Smooth muscle cell (in vitro differentiated cells): ENCODE measurements around the gene GPR149. TPM values are rescaled to one million over a fixed set of nuclear protein-coding genes. Genes with fewer than 3 reads are reported as not detected.

Experiments used
- DNase-seq: peaks from one replicate; lab custom pipeline; 2025; ENCODE audit not compliant: unreplicated experiment; lab: John Stamatoyannopoulos, UW
- H2AFZ ChIP-seq: fragments of 200-600 bp; sonication (generic); 2 replicates; pipeline ENCODE4 v1.6.0; 2016; ENCODE audit warnings: antibody characterized with exemption, low read depth, mild to moderate bottlenecking
- H3F3A ChIP-seq: fragments of 200-600 bp; sonication (generic); 2 replicates; pipeline ENCODE4 v1.6.0; 2017; ENCODE audit warnings: antibody characterized with exemption, low read depth
- H3K27ac ChIP-seq: fragments of 200-600 bp; sonication (generic); 2 replicates; pipeline ENCODE4 v1.5.1; 2016; ENCODE audit warnings: low read depth, mild to moderate bottlenecking
- H3K27me3 ChIP-seq: fragments of 200-600 bp; sonication (generic); 2 replicates; pipeline ENCODE4 v1.6.1; 2016; ENCODE audit warnings: low read depth, mild to moderate bottlenecking
- H3K36me3 ChIP-seq: fragments of 200-600 bp; sonication (generic); 2 replicates; pipeline ENCODE4 v1.5.1; 2016; ENCODE audit warnings: low read depth
- H3K4me1 ChIP-seq: fragments of 200-600 bp; sonication (generic); 2 replicates; pipeline ENCODE4 v1.5.1; 2016; ENCODE audit warnings: low read depth
- H3K4me2 ChIP-seq: fragments of 200-600 bp; sonication (generic); 2 replicates; pipeline ENCODE4 v1.6.0; 2016; ENCODE audit warnings: mild to moderate bottlenecking
- H3K4me3 ChIP-seq: fragments of 200-600 bp; sonication (generic); 2 replicates; pipeline ENCODE4 v1.5.1; 2016; ENCODE audit warnings: mild to moderate bottlenecking
- H3K79me2 ChIP-seq: fragments of 200-600 bp; sonication (generic); 2 replicates; pipeline ENCODE4 v1.6.0; 2016; ENCODE audit warnings: low read depth, mild to moderate bottlenecking
- H3K9ac ChIP-seq: fragments of 200-600 bp; sonication (generic); 2 replicates; pipeline ENCODE4 v1.6.0; 2016; ENCODE audit warnings: low read depth
- H3K9me3 ChIP-seq: fragments of 200-600 bp; sonication (generic); replicated peaks from 2 replicates; pipeline ENCODE4 v1.5.1; 2016; ENCODE audit warnings: low read depth
- H4K20me1 ChIP-seq: fragments of 200-600 bp; sonication (generic); 2 replicates; pipeline ENCODE4 v1.6.0; 2016; ENCODE audit warnings: low read depth
- WGBS: methylation state at CpG from one replicate; pipeline ENCODE4 v1.1.7; 2016; ENCODE audit warnings: low lambda C conversion rate; 5-methylcytosine and 5-hydroxymethylcytosine counted together
- polyA plus RNA-seq: library from polyadenylated mRNA; unstranded; fragments of >200 nt; fragmentation: Nextera tagmentation; extraction: Ambion mirVana; gene quantifications from 2 replicates; pipeline ENCODE4 v1.2.1, GENCODE V29; 2016
- total RNA-seq: library from RNA; depleted of rRNA; stranded (reverse); fragments of >200 nt; gene quantifications from 2 replicates; pipeline ENCODE4 v1.2.3, GENCODE V29; 2014
- TF ChIP-seq, protein P1 (sequence below): fragments of 200-600 bp; sonication (generic); IDR thresholded peaks from 2 replicates; pipeline ENCODE4 v1.5.1; 2017; ENCODE audit warnings: borderline replicate concordance, mild to moderate bottlenecking, antibody characterized with exemption; ENCODE audit not compliant: insufficient read depth, poor library complexity, severe bottlenecking

GPR149 gene
- total and polyA plus RNA-seq, 2 experiments from 2014 or later = not detected

DNA sequence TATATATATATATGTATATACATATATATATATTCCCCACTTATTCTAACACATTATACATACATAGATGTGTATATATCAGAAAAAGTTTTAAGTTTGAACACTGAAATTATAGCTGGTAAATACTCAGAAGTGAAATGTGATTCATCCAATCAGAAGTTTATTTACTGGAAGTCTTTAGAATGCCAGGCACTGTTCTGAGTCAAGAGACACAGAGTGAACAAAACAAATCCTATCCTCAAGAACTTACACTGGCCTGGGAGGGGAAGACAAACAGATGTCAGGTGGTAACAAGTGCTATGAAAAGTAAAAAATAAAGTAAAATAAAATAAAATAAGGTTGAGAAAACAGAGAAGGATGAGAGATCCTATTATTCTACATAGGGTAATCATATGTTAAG lies 119.2 kb downstream of the GPR149 start:
- TF ChIP-seq, protein P1, sequence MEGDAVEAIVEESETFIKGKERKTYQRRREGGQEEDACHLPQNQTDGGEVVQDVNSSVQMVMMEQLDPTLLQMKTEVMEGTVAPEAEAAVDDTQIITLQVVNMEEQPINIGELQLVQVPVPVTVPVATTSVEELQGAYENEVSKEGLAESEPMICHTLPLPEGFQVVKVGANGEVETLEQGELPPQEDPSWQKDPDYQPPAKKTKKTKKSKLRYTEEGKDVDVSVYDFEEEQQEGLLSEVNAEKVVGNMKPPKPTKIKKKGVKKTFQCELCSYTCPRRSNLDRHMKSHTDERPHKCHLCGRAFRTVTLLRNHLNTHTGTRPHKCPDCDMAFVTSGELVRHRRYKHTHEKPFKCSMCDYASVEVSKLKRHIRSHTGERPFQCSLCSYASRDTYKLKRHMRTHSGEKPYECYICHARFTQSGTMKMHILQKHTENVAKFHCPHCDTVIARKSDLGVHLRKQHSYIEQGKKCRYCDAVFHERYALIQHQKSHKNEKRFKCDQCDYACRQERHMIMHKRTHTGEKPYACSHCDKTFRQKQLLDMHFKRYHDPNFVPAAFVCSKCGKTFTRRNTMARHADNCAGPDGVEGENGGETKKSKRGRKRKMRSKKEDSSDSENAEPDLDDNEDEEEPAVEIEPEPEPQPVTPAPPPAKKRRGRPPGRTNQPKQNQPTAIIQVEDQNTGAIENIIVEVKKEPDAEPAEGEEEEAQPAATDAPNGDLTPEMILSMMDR = no peak
- no peak overlapping the region for H3K4me2 ChIP-seq
- no peaks in the 10 kb centered on the region for H3K9me3 ChIP-seq
- H3K4me3 ChIP-seq = no peak overlapping the region
- no peak overlapping the region for H3K27ac ChIP-seq
- H3K4me1 ChIP-seq = no peaks in the 10 kb centered on the region
- H3K9ac ChIP-seq = no peak overlapping the region
- peaks cover 33% of the 10 kb centered on the region for H3K36me3 ChIP-seq
- H4K20me1 ChIP-seq = peaks cover 4% of the 10 kb centered on the region
- H2AFZ ChIP-seq = no peak overlapping the region
- no peak for DNase-seq
- peaks cover 12% of the 10 kb centered on the region for H3K79me2 ChIP-seq
- no peaks in the 10 kb centered on the region for H3F3A ChIP-seq
- no peaks in the 10 kb centered on the region for H3K27me3 ChIP-seq

DNA sequence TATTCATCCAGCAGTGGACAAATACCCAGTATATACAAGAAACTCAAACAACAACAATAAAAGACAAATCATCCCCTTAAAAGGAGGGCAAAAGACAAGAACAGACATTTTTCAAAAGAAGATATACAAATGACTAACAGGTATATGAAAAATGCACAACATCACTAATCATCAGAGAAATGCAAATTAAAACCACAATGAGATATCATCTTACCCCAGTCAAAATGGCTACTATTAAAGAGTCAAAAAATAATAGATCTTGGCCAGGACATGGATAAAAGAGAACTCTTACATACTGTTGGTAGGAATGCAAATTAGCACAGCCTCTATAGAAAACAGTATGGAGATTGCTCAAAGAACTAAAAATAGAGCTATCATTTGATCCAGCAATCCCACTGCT lies 122.6 kb downstream of the GPR149 start:
- Histone ChIP-seq H4K20me1 (no peaks in the 10 kb centered on the region), H3K4me2 (no peak overlapping the region), H3K27ac (no peak overlapping the region), H3K27me3 (no peaks in the 10 kb centered on the region), H3K4me1 (no peaks in the 10 kb centered on the region), H3F3A (no peaks in the 10 kb centered on the region), H3K9me3 (no peaks in the 10 kb centered on the region), H3K79me2 (peaks cover 3% of the 10 kb centered on the region), H3K36me3 (peaks cover 48% of the 10 kb centered on the region), H3K4me3 (no peak overlapping the region), H3K9ac (no peak overlapping the region), H2AFZ (no peak overlapping the region)
- TF ChIP-seq, protein P1 = no peak
- no peak for DNase-seq

DNA sequence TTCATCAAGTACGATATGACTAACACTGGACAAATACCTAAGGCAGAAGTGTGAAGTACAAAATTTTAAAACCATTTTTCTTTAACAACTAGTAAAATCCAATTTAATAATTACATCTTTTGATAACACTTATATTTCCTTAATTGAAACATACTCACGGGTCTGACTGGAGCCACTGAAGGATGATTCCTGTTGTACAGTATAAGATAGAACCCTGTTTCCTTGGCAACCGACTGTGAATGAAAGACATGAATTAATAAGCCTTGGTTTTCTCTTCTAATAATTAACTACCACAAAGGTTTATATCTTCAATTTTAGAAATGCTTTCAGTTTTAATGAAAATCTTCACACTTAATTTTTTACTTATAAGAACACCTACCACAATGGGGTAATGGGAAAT lies 125.1 kb downstream of the GPR149 start:
- Histone ChIP-seq H3K9ac (no peak overlapping the region), H3K27me3 (no peaks in the 10 kb centered on the region), H3K4me1 (no peaks in the 10 kb centered on the region), H3K4me3 (no peak overlapping the region), H3K79me2 (peaks cover 3% of the 10 kb centered on the region), H3K4me2 (no peak overlapping the region), H3K36me3 (peaks cover 65% of the 10 kb centered on the region), H4K20me1 (no peaks in the 10 kb centered on the region), H3F3A (no peaks in the 10 kb centered on the region), H2AFZ (no peak overlapping the region), H3K9me3 (no peaks in the 10 kb centered on the region), H3K27ac (no peak overlapping the region)
- DNase-seq = no peak
- 99% methylated on average over 3 of the region's 3 CpGs for WGBS
- TF ChIP-seq, protein P1 = no peak

DNA sequence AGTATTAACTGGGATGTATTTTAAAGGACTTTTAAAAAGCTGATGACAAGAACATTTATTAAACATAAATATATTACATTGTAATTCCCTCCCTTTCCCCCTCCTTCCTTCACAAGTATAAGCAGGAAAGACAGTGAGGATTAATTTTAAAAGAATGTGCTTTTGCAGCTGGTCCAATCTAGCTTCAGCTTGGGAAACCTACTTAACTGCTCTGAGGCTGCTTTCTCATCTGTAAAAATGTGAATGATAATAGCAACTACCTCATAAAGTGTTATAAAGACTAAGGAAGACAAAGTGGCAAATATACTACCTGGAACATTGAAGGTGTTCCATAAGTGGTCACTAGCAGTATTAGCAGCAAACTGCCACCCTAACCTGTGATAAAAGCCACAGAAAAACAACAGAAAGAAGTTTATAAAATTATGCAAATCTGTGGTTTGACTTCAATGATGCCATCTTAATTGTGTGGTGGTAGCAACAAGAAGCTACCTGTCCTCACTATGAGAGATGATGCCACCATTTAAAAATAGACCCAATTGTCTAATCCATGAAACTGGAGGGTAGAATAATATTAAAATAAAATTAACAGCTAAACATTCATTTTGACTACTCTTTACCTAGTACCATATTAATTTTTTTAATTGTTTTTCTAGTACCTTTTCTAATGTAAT lies 125.7 kb downstream of the GPR149 start:
- no peak for DNase-seq
- TF ChIP-seq, protein P1 = no peak

More for the DNA sequence above, 125.7 kb downstream of the GPR149 start:
- no peak overlapping the region for H2AFZ ChIP-seq
- peaks cover 71% of the 10 kb centered on the region for H3K36me3 ChIP-seq
- no peak overlapping the region for H3K27ac ChIP-seq
- H3K9me3 ChIP-seq = no peaks in the 10 kb centered on the region
- no peak overlapping the region for H3K4me2 ChIP-seq
- H3K4me1 ChIP-seq = no peaks in the 10 kb centered on the region
- no peaks in the 10 kb centered on the region for H4K20me1 ChIP-seq
- no peak overlapping the region for H3K4me3 ChIP-seq
- peaks cover 3% of the 10 kb centered on the region for H3K79me2 ChIP-seq
- H3F3A ChIP-seq = no peaks in the 10 kb centered on the region
- no peak overlapping the region for H3K9ac ChIP-seq
- H3K27me3 ChIP-seq = no peaks in the 10 kb centered on the region
